ENCODE data around the gene MRPL57. TPM values are rescaled to one million over a fixed set of nuclear protein-coding genes. Genes with fewer than 3 reads are reported as not detected.
"Not testable (repeated sequence)": the region's sequence is repeated elsewhere in the genome, so short reads cannot be mapped to it uniquely, and the experiment has no call there.

The MRPL57 gene
- total RNA-seq, 1 donor from 2014 or later: 22.3 TPM

- intact Hi-C loops (cut with DNase I): loop anchor here (5.0 kb wide), 2 partner anchors 235 to 300 kb away; no protein-coding TSS in a partner anchor
- ATAC-seq (peak; percentile 49), DNase-seq (ENCODE audit: missing footprints) (no peak)
Observed at GRCh38 chr13:21176982-21177284, 475 bp downstream of the MRPL57 start.

GRCh38 chr13:21181671-21182070 is 5.2 kb downstream of the MRPL57 start:
- no peak for DNase-seq (ENCODE audit: missing footprints)
- no peak for ATAC-seq
- intact Hi-C loops (cut with DNase I): no loop called here

DNA sequence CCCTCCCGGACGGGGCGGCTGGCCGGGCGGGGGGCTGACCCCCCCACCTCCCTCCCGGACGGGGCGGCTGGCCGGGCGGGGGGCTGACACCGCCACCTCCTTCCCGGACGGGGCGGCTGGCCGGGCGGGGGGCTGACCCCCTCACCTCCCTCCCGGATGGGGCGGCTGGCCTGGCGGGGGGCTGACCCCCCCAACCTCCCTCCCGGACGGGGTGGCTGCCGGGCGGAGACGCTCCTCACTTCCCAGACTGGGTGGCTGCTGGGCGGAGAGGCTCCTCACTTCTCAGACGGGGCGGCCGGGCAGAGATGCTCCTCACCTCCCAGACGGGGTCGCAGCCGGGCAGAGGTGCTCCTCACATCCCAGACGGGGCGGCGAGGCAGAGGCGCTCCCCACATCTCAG is 10.0 kb downstream of the MRPL57 start:
- intact Hi-C loops (cut with DNase I); DNase-seq (ENCODE audit: missing footprints); ATAC-seq: not testable (repeated sequence)

DNA sequence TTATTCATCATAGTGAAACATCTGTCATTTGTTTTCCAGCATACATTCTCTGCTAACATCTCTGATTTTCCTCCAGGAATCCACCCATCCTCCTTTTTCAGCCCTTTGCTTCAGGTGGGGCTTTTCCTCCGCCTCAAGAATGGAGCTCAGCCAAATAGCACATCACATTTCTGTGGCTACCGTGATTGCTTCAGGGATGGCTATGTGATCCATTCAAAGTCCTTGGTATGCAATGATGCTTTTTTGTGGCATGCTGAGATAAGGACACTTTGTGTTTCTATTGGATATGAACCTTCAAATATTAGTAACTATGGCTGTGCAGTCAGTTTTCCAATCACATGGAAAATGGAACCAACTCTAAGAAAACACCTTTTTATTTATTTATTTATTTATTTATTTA is 18.3 kb downstream of the MRPL57 start:
- intact Hi-C loops (cut with DNase I); ATAC-seq; DNase-seq (ENCODE audit: missing footprints): not testable (repeated sequence)

GRCh38 chr13:21197606-21198225 is 21.3 kb downstream of the MRPL57 start:
- DNase-seq (ENCODE audit: missing footprints); intact Hi-C loops (cut with DNase I); ATAC-seq: not testable (repeated sequence)

- intact Hi-C loops (cut with DNase I); ATAC-seq; DNase-seq (ENCODE audit: missing footprints): not testable (repeated sequence)
Observed at GRCh38 chr13:21198391-21198790, 21.9 kb downstream of the MRPL57 start.

- DNase-seq (ENCODE audit: missing footprints); ATAC-seq; intact Hi-C loops (cut with DNase I): not testable (repeated sequence)
Observed at GRCh38 chr13:21201456-21202190, 25.2 kb downstream of the MRPL57 start.

- DNase-seq (ENCODE audit: missing footprints): no peak
- intact Hi-C loops (cut with DNase I): no loop called here
- no peak for ATAC-seq
Observed at GRCh38 chr13:21202767-21203531, 26.5 kb downstream of the MRPL57 start.

GRCh38 chr13:21208652-21209154 is 32.2 kb downstream of the MRPL57 start:
- ATAC-seq (no peak), DNase-seq (ENCODE audit: missing footprints) (no peak)
- intact Hi-C loops (cut with DNase I): no loop called here

DNA sequence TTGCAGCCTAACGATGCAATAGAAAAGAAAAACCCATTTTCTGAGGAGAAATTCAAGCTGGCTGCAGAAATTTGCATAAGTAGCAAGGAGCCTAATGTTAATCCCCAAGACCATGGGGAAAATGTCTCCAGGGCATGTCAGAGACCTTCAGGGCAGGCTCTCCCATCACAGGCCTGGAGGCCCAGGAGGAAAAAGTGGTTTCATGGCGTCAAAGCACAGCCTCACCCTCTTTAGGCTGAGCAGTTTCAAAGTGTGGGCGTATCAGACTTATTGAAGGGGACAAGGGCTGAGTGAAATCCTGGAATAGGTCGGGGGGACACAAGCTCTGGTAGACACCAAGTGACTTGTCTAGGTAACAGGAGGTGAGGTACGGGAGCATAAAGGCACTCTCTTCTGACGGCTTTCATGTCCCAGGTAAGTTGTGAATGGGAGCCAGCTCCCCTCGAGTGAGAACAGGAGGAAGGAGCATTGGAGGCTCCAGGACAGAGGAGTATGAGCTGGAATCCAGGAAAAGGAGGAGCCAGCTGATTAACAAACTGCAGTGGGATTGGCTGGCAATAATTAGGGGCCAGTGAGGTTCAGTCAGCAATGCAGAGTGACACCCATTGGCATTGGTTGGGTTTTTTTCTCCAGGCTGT is 35.8 kb downstream of the MRPL57 start:
- ATAC-seq (no peak), DNase-seq (ENCODE audit: missing footprints) (no peak)
- intact Hi-C loops (cut with DNase I): no loop called here

- DNase-seq (ENCODE audit: missing footprints); intact Hi-C loops (cut with DNase I); ATAC-seq: not testable (repeated sequence)
Observed at GRCh38 chr13:21215419-21215818, 39.0 kb downstream of the MRPL57 start.

- ATAC-seq: no peak
- intact Hi-C loops (cut with DNase I): no loop called here
- DNase-seq (ENCODE audit: missing footprints): no peak
Observed at GRCh38 chr13:21216332-21216731, 39.9 kb downstream of the MRPL57 start.

- intact Hi-C loops (cut with DNase I): no loop called here
- ATAC-seq (no peak), DNase-seq (ENCODE audit: missing footprints) (no peak)
Observed at GRCh38 chr13:21218351-21219035, 42.0 kb downstream of the MRPL57 start.

GRCh38 chr13:21219036-21219381 is 42.6 kb downstream of the MRPL57 start:
- no peak for DNase-seq (ENCODE audit: missing footprints)
- intact Hi-C loops (cut with DNase I): no loop called here
- ATAC-seq: no peak

GRCh38 chr13:21219716-21220115 is 43.3 kb downstream of the MRPL57 start:
- DNase-seq (ENCODE audit: missing footprints); ATAC-seq; intact Hi-C loops (cut with DNase I): not testable (repeated sequence)

- intact Hi-C loops (cut with DNase I): no loop called here
- DNase-seq (ENCODE audit: missing footprints): no peak
- no peak for ATAC-seq
Observed at GRCh38 chr13:21221268-21221667, 44.8 kb downstream of the MRPL57 start.

DNA sequence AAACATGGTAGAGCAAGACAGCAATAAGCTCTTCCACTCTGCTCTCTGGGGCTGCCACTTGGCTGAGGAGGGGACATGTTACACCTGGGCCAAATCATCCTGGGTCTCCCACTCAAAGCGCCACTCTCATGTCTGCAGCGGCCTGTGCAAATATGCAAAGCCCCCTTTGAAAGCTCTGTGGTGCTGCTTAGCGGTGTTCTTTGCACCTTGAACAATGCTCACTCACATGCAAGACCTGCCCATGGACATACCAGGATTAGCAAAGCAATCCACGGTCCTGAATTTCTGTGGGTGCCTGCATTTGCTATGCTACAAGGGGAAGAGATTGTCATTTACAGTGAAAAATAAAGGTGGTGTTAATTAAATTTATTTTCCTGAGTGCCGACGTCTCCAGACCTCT is 48.6 kb downstream of the MRPL57 start:
- intact Hi-C loops (cut with DNase I): no loop called here
- ATAC-seq (no peak), DNase-seq (ENCODE audit: missing footprints) (no peak)

GRCh38 chr13:21225841-21226581 is 49.6 kb downstream of the MRPL57 start:
- DNase-seq (ENCODE audit: missing footprints): no peak
- intact Hi-C loops (cut with DNase I): no loop called here

More at GRCh38 chr13:21225841-21226581, 49.6 kb downstream of the MRPL57 start:
- ATAC-seq: no peak

Measured in Right ventricle myocardium inferior (tissue), 1 donor.